ENCODE measurements around the gene PSD2.

- TF ChIP-seq CTCF (IDR thresholded peaks at IDR 0.05; ENCODE audit: low read depth, low read length) (no peak), EZH2phosphoT487 (IDR thresholded peaks at IDR 0.05; ENCODE audit: low read depth) (no peak)
Observed at GRCh38 chr5:139751236-139751635, 44.4 kb upstream of the PSD2 start.

Measured in OCI-LY3 (cell line).